AG10803 (cell line): ENCODE measurements around the gene BTN1A1.

Source experiments
- DNase-seq: peaks from one replicate; pipeline ENCODE4 v3.0.0; 2010; ENCODE audit warnings: low read depth
- H3K4me3 ChIP-seq: 2 replicates; pipeline ENCODE4 v1.5.1; 2011; ENCODE audit warnings: mild to moderate bottlenecking, low read length, control low read depth
- CTCF ChIP-seq: conservative IDR thresholded peaks from 2 replicates; pipeline ENCODE4 v1.5.1; 2011; ENCODE audit warnings: mild to moderate bottlenecking, low read length, control low read depth, inconsistent platforms

The BTN1A1 gene

GRCh38 chr6:26534681-26535465 lies 34.8 kb downstream of the BTN1A1 start:
- TF ChIP-seq CTCF, result no peak
- DNase-seq, result no peak
- no peak overlapping the region for H3K4me3 ChIP-seq

GRCh38 chr6:26536571-26537159 lies 36.6 kb downstream of the BTN1A1 start:
- no peak for TF ChIP-seq CTCF
- DNase-seq, result peak; percentile 64

GRCh38 chr6:26537160-26537845 lies 37.2 kb downstream of the BTN1A1 start:
- DNase-seq, result peak; percentile 92
- peak overlapping the region; percentile 75 for H3K4me3 ChIP-seq
- TF ChIP-seq CTCF, result no peak

More at GRCh38 chr6:26536571-26537159, 36.6 kb downstream of the BTN1A1 start:
- H3K4me3 ChIP-seq, result peak overlapping the region; percentile 75

- DNase-seq, result peak; percentile 90
- peak; percentile 16 for TF ChIP-seq CTCF
- H3K4me3 ChIP-seq, result peak within 1 kb of the TSS; percentile 75
Observed at GRCh38 chr6:26537846-26538571, 37.9 kb downstream of the BTN1A1 start, which contains the start of gene HMGN4. Gene HMGN4 (plus strand): TSS chr6:26538366. CDS start chr6:26545207, 6,841 bp downstream.

- DNase-seq, result no peak
- no peak for TF ChIP-seq CTCF
- H3K4me3 ChIP-seq, result peak overlapping the region; percentile 75
Observed at GRCh38 chr6:26538572-26538902, 38.4 kb downstream of the BTN1A1 start.

GRCh38 chr6:26539071-26539615 lies 39.0 kb downstream of the BTN1A1 start:
- peak overlapping the region; percentile 75 for H3K4me3 ChIP-seq
- TF ChIP-seq CTCF, result no peak
- DNase-seq, result no peak
